Measurements from ENCODE around the gene BAX.

BAX gene

GRCh38 chr19:48988860-48989259, 34.2 kb downstream of the BAX start:
- DNase-seq = no peak

DNA sequence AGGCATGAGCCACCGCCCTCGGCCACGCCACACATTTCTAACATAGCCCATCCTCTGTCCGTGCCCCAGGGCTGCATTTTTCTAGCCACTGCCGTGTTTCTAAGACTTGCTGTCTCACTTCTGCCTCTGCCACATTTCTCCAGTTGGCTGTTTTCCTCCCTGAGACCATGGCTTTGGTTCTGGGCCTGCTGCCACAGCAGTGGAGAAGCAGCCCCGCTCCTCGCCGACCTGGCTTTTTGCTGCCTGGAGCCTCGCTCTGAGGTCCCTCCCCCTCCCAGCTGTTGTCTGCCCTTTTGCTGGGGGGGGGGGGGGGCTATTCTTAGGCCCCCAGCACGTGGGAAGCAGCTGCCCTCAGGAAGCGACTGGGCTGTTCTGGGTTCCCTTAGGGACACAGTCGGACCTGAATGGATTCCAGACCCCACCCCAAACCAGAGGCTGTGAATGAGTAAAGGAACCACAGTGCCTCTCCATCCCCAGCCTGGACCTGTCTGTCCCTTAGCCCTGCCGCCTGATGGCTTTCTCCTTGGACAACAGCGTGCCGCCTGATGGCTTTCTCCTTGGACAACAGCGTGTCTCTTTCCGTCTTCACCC, 35.1 kb downstream of the BAX start:
- no peak for DNase-seq

DNA sequence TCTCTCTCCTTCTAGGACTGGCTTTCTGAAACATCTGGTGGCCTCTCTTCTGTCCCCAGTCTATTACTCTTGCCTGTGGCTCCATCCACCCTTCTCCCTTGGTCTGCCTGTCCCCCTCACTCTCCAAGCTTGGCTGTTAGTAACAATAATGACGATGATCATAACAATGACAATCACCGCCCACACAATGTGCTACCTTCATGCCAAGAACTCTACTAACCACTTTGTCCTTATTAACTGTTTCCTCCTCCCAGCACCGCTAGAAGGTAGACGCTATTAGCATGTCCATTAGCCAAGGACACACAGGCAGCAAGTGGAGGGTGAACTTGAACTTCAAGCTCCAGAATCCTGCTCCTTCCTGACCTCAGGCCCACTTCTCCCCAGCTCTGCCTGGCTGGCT, 35.7 kb downstream of the BAX start:
- no peak for DNase-seq

GRCh38 chr19:48991011-48991609, 36.4 kb downstream of the BAX start:
- DNase-seq = no peak

DNA sequence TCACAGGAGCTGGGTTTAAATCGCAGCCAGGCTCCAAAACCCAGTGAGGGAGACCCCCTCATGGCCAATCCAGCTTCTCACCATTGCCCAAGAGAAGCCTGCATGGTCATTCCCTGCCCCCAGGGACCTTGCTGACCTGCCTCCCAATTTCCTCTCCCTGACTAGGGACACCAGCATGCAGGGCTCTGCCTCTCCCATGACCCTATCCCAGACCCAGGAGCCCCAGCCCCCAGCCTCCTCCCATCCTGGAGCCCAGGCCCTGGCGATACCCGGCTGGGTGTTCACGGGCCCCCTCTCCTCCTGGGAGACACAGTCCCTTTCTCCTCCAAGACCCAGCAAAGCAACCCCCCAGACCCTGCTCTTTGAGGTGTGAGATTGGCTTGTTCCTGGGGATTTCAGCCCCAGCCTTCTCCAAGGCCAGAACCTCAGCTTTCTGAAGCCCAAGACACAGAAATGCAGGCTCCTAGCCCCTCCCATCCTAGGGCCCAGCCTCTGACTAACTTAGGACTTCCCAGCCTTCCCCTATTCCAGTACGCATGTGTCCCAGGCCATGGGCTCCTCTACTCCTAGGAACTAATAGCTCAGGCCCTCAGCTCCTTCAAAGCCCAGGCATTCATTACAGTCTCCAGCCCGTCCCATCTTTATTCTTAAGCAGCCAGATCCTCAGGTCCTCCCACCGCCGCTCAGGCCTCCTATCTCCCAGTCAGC, 37.4 kb downstream of the BAX start:
- DNase-seq = no peak

DNA sequence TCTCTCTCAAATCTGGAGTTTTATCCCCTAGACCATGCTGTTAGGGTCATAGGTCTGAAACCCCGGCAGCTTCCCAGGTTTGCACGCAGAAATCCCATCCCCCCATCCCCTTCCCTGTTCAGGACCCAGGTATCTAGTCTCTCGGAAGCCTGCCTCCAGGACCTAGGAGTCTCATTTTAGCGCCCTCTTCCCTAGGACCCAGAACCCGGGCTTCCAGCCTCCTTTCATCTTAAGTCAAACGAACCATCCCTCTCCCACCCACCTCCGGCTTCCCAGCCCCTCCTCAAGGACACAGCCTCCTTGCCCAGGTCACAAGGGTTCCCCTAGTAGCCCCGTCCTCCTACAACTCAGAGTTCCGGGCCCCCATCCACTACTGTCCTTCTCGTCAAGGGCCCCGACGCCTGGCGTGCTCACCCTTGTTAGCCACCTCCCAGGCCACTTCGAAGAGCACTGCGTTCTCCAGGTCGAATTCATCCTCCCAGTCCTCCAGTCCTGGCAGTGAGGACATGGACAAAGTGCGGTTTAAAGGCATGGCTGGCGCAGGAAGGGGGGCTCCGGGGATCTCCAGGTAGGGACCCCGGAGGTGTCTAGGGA, 38.0 kb downstream of the BAX start:
- no peak for DNase-seq

DNA sequence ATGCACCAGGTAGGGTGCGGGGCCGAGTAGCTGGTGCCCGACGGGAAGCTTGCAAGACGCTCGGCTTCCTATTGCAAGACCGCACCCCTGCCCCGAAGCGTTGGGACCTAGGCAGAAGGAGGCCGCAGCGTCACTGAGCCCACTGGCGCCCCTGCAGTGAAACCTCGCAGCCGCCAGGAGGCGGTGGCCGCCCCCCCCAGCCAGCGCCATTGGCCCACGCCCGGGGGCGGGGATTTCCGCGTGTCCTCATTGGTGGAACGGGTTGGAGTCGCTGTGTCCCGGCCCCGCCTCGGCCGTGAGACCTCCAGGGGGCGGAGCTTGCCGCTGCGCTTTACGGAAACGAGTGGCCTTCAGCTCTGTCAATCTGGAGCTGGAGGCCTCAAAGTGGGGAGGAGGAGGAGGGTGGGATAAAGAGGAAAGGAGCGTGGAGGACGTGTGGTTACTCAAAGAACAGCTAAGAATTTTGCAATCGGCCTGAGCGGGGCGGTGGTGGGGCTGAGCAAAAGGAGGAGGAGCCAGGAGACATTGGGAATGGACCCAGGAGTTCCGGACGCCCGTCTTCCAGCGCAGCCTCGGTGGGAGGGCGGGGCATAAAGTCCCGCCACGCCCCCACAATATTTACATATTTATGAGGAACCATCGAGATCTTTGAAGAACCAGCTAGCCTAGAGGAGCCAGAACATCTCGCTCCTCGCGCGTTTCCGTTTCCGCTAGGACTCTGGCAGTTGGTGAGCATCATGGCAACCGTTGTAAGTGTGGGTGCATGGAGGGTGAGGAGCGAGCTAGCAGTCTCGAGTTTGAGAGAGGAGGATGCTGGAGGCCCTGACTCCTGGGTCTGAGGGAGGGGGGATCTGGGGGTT, 38.7 kb downstream of the BAX start, which contains the start of the genes GYS1 and RUVBL2:
GYS1 (minus strand) TSS at position 135 of the 860 bp plus-strand sequence. CDS start 197 bp downstream, outside the sequence.
RUVBL2 (plus strand) TSS at position 713 of the 860 bp plus-strand sequence; CDS start at position 738, 25 bp downstream.
- DNase-seq = peak; percentile 99

DNA sequence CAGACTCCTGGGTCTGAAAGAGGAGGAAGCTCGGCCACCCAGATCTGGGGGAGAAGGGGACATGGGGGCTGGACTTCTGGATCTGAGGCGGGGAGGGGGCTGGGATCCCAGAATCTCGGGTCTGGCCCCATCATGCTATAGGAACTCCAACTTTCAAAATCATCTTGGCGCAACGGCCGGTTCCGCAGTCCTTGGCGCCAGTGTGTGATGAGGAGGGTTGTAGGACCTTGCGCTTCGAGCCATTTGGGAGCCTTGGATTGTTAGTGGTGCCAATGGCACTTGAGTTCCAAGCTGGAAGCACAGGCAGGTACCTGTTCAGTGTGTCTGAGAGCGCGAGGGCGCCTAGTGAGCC, 39.3 kb downstream of the BAX start:
- no peak for DNase-seq

- DNase-seq = peak; percentile 36 to 41
These were observed 43.3 kb downstream of the BAX start for GRCh38 chr19:48997972-48998371.

DNA sequence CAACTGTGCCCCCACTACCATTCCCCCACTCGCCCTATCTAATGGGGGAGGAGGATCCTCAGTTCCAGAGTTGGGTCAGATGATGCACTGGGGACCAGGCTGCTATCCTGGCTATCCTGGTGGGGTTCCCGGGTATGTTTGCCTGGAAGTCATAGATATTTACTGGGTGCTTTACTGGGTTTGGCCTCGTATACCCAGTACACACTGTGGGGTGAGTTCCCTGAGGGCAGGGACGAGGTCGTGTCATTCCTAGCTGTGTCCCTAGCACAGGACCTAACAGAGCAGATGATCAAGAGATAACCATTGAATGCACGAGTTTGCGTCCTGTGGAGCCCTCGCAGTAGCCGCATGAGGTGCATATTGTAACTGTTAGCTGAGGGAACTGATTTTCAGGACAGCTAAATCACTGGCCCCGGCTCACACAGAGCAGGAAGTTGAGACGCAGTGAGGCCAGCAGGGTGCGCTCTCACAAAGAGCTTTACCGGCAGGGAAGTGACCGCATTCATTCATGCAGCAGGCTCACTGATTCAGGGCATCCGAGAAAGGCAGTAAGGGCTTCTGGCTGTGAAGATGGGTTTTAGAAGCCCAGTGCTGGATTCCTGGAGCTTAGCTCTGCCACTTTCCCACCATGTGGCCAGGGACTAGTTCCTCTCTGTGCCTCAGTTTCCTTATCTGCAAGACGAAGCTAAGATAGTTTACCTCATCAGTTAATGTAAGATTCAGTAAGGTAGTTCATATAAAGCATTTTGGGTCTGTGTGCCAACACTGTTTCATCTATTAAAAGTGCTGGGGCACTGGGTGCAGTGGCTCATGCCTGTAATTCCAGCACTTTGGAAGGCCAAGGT, 45.0 kb downstream of the BAX start:
- DNase-seq = peak; percentile 62 to 65

- no peak for DNase-seq
These were observed 49.5 kb downstream of the BAX start for GRCh38 chr19:49004133-49004532.

DNA sequence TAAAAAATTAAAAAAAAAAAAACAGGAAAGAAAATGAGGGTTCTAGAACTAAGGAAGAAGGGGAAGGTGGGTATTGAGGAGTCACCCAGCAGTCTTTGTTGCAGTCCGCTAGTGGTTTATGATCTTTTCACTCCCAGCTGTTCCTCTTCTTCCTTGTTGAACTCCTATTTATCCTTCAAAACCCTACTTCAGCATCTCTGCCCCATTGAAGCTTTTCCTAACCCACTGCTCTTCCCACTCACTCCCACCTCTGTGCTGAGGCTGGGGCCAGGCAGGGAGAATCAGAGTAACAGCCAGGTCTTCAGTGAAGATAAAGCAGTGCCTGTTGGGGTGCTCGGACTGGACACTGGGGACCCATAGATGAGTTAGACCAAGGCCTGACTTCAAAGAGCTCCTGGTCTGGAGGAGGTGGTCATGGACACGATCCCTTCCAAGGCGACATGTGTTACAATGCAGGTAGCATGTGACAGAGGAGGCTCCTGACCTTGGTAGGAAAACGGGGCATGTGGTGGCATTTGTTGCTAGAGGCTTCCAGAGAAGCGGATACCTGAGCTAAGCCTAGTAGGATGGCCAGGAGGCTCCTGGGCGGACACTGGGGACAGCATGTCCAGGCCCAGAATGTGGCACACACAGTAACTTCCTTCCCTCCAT, 50.4 kb downstream of the BAX start:
- DNase-seq = no peak

- DNase-seq = no peak
These were observed 52.2 kb downstream of the BAX start for GRCh38 chr19:49006905-49007304.

GRCh38 chr19:49009828-49010227, 55.2 kb downstream of the BAX start:
- DNase-seq = no peak

DNA sequence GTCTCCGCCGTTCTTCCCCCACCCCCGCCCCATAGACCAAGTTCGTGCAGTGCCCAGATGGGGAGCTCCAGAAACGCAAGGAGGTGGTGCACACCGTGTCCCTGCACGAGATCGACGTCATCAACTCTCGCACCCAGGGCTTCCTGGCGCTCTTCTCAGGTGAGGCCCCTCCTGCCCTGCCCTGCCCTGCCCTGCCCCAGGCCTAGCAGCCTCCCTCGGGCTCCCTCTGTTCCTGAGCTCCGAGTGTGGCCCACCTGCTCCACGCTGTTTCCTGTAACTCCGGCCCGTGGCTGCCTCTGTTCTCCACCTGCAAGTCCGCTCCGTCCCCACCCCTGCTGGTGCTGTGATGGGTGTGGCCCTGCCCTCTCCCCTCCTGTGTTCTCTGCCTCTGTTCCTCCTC, 55.8 kb downstream of the BAX start:
- DNase-seq = no peak

DNA sequence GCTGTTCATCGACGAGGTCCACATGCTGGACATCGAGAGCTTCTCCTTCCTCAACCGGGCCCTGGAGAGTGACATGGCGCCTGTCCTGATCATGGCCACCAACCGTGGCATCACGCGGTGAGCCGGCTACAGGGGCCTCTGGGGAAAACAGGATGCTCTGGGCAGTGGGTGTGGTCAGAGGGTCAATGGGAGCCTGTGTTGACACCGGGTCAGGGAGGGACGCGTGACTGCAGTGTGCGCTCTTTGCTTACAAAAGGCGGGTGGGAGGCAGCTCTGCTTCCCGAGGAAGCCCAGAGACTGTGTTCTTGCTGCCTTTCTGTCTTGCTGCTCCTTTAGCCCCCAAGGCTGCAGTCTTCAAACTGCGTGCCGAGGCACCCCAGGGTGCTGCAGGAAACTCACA, 56.5 kb downstream of the BAX start:
- DNase-seq = no peak

All from activated CD4-positive, alpha-beta T cell treated with anti-CD3 and anti-CD28 coated beads, Interleukin-2, amount 50 U/mL, for 4 hours (primary cell).